Inferior parietal cortex (tissue), 1 donor: ENCODE measurements around the gene SPEM2.

Source experiments
- DNase-seq: peaks from one replicate; pipeline ENCODE4 v3.0.0-alpha.2; 2016; ENCODE audit errors: extremely low spot score

The SPEM2 gene

DNA sequence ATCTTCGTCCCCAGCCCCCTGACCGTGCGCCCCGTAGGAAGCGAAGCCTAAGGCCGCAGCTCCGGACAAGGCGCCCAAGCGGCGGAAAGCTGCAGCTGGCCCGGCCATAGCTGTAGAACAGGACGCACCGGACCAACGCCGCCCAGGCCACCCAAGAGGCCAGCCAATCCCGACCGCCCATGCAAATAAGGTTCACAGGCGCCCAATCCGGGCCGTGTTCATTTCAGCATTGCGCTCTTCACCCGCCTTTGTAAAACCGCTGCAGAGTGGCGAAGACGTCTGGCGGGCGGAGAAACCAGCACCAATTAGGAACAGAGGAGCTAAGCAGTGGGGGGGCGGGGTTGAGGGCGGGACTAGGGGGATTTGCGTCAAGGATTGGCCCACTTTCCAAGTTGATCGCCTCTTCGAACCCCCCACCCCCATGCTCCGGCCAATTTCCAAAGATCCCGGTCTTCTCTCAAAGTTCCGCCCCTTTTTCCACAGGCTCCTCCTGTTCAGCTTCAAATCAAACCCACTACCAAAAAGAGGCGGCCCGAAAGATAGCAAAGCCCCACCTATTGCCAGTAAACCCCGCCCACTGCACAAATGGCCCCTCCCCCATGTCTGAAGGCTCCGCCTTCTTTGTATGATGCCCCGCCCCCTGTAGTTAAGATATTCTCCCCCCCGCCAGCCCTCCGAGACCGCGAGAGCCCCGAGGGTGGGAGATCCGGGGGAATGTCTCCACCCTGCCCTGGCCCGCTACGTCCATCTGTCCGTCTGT is 21.3 kb upstream of the SPEM2 start, which contains the start of gene TMEM256:
Gene TMEM256 (minus strand): TSS at position 121 of the 760 bp plus-strand sequence. CDS start 13 bp downstream, at position 108.
- DNase-seq: peak; percentile 98

DNA sequence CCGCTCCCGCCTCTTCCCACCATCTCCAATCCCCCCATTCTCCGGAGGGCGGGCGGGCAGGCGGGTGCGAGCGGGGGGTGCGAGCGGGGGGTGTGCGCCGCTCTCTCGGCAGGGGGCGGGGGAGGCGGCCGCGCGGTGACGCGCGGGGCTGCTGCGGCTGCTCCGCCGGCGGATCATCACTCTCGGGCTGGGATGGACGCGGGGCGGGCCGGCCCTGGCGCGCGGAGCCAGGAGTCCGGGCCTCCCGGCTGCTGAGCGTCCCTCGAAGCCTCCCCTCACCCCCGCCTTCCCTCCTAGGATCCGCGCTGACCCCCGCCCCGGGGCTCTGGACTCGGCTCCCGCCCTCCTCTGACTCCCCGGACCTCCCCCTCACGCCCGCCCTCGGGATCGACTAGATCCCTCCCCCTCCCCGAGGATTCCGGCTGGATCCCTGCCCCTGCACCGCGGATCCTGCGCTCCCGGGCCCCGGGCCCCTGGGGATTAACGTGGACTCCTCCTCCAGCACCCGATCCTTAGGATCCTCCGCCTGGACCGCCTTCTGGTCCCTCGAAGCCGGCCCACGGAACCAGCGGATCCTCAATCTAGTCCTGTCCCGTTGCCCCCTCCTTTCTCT is 20.6 kb upstream of the SPEM2 start:
- DNase-seq: no peak

GRCh38 chr17:7405350-7406234 is 19.8 kb upstream of the SPEM2 start:
- peak; percentile 12 for DNase-seq

DNA sequence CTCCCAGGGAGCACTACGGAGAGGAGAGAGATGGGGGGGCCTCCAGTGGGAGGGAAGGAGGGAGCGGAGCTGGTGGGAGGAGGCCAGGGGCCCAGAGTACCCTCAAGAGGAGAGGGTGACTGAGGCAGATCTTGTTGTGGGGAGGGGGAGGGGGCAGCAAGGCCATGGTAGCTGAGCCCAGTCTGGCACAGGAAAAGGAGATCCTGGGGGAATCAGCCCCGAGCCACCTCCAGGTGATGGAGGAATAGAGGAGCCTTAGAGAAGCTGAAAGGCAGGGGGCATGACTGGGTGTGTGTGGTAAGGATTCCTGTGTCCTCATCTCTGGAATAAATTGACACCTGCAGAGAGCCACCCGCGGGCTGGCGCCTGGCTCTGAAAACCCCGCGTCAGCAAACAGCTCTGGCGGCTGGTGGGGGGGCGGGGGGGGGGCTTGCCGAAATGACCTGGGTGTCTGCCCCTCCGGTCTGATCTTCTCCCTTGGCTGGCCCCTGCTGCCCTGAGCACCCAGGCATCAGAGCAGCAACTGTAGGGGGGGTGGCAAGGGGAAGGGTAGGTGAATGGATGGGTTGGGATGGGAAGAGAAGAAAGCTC is 19.1 kb upstream of the SPEM2 start:
- DNase-seq: no peak

- no peak for DNase-seq
Measured at GRCh38 chr17:7407082-7407481, 18.3 kb upstream of the SPEM2 start.

DNA sequence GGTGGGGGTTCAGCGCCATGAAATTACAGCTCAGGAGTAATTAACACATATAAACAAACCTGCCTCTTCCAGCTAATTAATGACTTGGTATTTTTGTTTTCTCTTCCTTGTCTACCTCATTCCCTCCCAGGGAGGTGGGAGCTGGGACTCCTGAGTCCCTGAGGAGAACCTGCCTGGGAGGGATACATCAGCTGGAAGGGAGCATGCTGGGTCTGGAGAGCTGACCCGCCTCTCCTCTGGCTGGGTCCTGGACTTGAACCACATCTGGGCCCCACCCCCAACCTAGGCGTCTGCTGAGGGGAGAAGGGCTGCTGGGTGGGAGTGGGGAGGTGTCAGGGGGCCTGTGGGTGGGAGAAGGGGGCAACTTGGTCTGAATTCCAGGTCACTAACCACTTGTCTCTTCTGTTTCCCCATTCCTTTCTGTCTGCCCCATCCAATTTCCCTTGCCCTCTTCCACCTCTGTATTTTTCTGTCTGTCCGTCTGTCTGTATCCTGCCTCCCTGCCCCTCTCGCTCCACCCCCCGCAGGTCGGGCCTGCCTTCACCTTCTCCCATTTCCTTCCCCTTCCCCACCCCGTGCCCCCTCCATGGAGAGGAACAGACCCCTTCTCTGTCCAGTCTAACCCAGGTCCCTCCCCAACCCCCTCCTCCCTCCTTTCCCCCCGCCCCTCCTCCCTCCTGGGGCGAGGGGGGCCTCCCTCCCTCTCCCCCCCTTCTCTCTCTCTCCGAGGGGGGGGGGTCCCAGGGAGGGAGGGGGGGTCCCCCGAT is 17.7 kb upstream of the SPEM2 start, which contains the start of gene NLGN2:
Gene NLGN2 (plus strand): TSS at position 361 of the 767 bp plus-strand sequence. CDS start 411 bp downstream, outside the sequence.
- DNase-seq: no peak

- no peak for DNase-seq
Measured at GRCh38 chr17:7408252-7408727, 17.1 kb upstream of the SPEM2 start.

DNA sequence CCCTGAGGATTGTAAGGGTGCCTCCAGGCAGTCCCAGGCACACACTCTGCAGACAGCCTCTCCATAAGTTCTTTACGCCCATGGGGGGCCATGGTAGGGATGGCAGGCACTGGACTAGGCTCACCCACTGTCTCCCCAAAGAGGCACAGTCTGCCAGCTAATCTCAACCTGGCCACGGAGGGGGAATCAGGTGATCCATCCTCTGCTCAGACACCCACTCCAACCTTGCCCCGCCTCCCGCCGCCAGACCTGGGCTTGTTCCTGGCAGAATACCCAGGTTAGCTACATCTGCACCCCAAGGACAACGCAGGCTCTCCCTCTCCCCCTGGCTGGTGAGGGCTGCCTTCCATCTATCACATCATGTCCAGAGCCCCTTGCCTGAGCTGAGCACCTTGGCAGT is 16.6 kb upstream of the SPEM2 start:
- DNase-seq: no peak

DNA sequence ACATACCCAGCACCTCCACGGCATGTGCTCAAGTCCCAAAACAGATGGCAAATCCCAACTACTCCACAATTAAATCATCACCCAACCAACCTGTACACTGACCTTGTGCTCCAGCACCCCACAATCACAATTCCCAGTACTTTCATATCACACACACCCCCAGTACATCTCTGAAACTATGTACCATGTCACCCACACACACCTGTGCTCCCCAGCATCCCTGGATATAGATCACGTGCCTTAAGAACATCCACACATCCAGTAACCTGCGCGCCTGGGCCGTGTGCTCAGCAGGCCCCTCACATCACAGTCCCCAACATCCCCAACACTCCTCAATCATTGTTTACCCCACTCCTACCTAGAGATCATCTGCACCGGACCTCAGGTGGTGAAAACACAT is 15.7 kb upstream of the SPEM2 start:
- DNase-seq: no peak

GRCh38 chr17:7410634-7411426 is 14.6 kb upstream of the SPEM2 start:
- DNase-seq: no peak

DNA sequence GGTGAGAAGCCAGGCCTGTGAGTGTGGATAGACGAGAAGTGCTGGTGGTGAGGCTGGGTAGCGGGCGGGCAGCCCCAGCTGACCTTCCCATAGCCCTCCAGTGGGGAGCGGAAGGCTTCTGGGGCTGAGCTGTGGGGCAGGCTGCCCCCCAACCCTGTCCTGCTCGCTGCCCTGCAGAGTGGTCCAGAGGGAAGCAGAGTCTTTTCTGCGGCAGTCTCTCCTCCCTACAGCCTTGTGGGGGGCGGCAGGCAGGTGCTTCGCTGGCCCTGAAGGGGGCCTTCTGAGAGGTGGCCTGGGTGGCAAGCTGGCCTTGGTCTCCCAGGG is 14.0 kb upstream of the SPEM2 start:
- DNase-seq: no peak

DNA sequence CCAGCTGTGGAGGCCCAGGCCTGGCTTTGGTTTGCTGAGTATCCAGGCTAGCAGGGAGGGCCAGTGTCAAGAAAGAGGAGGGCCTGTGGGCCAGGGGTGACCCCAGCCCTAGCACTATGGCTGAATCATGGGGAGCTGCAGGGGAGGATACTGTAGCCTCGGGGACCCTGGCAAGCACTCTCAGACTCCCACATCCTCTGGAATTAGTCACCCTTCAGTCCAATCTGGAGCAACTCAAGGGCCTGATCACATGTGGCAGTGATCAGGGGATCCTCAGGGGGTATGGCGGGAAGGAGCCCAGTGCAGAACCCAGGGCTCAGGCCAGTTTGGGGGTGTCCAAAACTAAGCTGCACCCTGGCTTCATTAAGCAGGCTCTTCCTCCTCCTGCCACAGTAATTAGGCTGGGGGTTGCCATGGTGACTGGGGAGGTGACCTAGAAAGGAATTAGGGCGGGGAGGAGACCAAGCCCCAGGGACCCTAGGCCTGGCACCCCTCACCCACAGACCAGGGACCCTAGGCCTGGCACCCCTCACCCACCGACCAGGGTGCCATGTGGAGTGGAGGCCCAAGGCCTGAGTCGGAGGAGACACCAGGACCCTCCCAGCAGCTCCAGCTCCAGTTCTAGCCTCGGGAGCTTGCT is 11.9 kb upstream of the SPEM2 start:
- DNase-seq: no peak

GRCh38 chr17:7414837-7415236 is 10.6 kb upstream of the SPEM2 start:
- no peak for DNase-seq

- no peak for DNase-seq
Measured at GRCh38 chr17:7415784-7416183, 9.6 kb upstream of the SPEM2 start.

DNA sequence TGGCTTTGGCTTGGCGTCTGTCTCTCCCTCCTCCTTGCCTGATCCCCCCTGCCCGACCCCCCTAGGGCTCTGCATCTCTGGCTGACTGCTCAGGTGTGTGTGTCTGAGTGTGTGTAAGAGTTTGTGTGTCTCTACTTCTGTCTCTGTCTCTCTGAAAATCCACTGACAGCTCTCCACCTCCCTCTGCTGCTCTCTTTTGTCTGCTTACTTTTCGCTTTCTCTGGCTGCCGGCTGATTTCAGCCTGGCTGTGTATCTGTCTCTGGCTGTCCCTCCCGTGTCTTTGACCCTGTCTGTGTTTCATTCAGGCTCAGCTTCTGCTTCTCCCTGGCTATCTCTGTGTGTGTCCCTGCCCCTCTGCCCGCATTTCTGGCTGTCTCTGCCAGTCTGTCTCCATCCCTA is 9.1 kb upstream of the SPEM2 start:
- no peak for DNase-seq

DNA sequence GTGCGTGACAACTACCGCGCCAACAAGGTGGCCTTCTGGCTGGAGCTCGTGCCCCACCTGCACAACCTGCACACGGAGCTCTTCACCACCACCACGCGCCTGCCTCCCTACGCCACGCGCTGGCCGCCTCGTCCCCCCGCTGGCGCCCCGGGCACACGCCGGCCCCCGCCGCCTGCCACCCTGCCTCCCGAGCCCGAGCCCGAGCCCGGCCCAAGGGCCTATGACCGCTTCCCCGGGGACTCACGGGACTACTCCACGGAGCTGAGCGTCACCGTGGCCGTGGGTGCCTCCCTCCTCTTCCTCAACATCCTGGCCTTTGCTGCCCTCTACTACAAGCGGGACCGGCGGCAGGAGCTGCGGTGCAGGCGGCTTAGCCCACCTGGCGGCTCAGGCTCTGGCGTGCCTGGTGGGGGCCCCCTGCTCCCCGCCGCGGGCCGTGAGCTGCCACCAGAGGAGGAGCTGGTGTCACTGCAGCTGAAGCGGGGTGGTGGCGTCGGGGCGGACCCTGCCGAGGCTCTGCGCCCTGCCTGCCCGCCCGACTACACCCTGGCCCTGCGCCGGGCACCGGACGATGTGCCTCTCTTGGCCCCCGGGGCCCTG is 8.3 kb upstream of the SPEM2 start:
- DNase-seq: no peak

DNA sequence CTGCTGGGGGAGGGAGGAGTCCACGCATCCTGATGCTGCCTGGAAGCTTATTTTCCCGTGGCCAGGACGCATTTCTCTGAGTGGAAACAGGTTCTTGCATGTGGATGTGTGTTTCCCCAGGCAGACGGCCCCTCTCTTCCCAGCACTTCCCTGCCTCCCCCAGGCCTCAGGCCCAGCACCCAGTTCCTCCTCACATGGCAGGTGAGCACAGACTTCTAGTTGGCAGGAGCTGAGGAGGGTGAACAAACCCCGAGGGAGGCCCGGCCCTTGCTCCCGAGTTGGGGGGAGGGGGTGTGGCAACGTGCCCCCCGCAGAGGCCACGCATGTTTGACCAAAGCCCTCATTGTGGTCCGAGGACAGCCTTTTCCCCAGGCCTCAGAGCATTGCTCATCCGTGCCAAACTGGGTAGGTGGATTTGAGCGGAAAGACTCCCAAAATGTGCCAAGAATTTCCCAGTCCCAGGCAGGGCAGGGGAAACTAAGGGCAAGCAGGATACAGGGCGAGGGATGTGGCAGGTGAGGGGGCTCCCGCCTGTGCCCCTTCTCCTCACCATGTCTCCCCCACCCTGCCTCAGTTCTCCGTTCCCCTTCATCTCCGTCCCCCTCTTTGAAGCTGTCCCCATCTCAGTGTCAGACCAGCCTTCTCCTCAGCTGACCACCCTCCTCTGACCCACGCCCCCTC is 6.8 kb upstream of the SPEM2 start:
- DNase-seq: no peak

DNA sequence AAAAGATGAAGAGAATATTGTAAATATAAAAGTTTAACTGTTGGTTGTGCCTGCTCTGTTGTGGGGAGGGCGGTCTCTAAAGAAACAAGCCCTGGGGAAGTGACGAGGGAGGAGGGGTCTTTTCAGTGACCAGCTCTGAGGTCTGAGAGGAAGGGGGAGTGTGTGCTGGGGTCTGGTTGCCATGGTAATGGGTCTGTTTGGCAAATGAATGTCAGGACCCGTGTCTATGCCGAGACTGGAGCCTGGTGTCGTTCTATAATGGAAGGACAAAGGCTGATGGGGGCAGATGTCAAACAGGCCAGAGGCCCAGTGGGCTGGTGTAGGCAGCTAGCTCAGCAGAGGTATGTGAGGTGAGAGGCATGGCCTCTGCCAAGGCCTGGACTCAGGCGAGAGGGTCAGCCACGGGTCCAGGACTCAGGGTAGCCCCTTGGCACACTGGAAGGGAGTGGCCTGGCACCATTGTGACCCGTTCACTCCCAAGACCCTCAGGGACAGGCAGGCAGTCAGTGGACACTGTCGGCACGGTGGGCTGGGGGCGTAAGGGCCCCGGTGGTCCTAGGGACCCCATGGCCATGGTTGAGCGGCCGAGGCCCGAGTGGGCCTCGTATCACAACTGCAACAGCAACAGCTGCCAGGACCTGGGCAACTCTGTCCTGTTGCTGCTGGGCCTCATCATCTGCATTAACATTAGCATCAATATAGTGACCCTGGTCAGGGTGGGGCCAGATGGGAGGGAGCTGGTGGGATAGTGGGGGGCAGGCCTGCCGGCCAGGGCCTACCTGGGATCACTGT is 5.4 kb upstream of the SPEM2 start, which contains the start of gene SPEM1:
Gene SPEM1 (plus strand): TSS at position 506 of the 792 bp plus-strand sequence. CDS start 61 bp downstream, at position 567.
- DNase-seq: no peak
